Aorta (tissue), 5 donors: ENCODE results near the gene LRFN2. TPM values are rescaled to one million over a fixed set of nuclear protein-coding genes. Genes with fewer than 3 reads are reported as not detected.

Experiments
- ATAC-seq: fragments of 200-7000 bp; cut with Tn5 transposase; one replicate; pipeline ENCODE4 v1.9.1; 2022; ENCODE audit warnings: moderate library complexity; ENCODE audit not compliant: low FRiP score
- DNase-seq, 2 donors: peaks; one replicate each; pipeline ENCODE4 v3.0.0-alpha.2; 2020
- H3K27ac ChIP-seq, 2 donors: one replicate each; pipeline ENCODE4 v1.5.1; 2013; ENCODE audit warnings: low read length in 2 of 2, mild to moderate bottlenecking in 2 of 2, moderate library complexity in 2 of 2, control low read depth in 1 of 2, inconsistent platforms in 1 of 2, low read depth in 1 of 2
- H3K27me3 ChIP-seq, 2 donors: one replicate each; pipeline ENCODE4 v1.6.1; 2013; ENCODE audit warnings: control low read depth in 1 of 2, low read length in 1 of 2, mild to moderate bottlenecking in 1 of 2, moderate library complexity in 1 of 2; ENCODE audit not compliant: insufficient read depth in 2 of 2, control insufficient read depth in 1 of 2
- H3K36me3 ChIP-seq, 2 donors: one replicate each; pipeline ENCODE4 v1.6.1; 2013; ENCODE audit warnings: control low read depth in 1 of 2, low read length in 1 of 2, mild to moderate bottlenecking in 1 of 2; ENCODE audit not compliant: insufficient read depth in 2 of 2, control insufficient read depth in 1 of 2
- H3K4me1 ChIP-seq, 2 donors: one replicate each; pipeline ENCODE4 v1.6.1; 2013; ENCODE audit warnings: low read length in 2 of 2, control low read depth in 1 of 2, mild to moderate bottlenecking in 1 of 2, moderate library complexity in 1 of 2; ENCODE audit not compliant: insufficient read depth in 2 of 2, control insufficient read depth in 1 of 2
- H3K4me3 ChIP-seq, 2 donors: one replicate each; pipeline ENCODE4 v1.5.1; 2013; ENCODE audit warnings: low read length in 2 of 2, control low read depth in 1 of 2, mild to moderate bottlenecking in 1 of 2
- H3K9me3 ChIP-seq: one replicate; pipeline ENCODE4 v1.6.1; 2013; ENCODE audit warnings: mild to moderate bottlenecking, low read length; ENCODE audit not compliant: control insufficient read depth
- WGBS, 2 donors: extraction: QIAGEN DNeasy Blood & Tissue Kit; methylation state at CpG; one replicate each; pipeline ENCODE4 v1.1.7; 2013; 5-methylcytosine and 5-hydroxymethylcytosine counted together
- intact Hi-C, 2 donors: fragments of 100-400 bp; cut with DNase I; formaldehyde crosslinking; loops; one replicate each; pipeline versions ENCODE4 v1.14.2 to v1.15.0; 2022
- polyA plus RNA-seq, 2 donors: library from polyadenylated mRNA; stranded (reverse); fragments of 200-250 nt; gene quantifications; one replicate each; pipeline ENCODE4 v1.2.3, GENCODE V29; 2013
- total RNA-seq, 2 donors: library from RNA; stranded (reverse); fragmentation: NEBNext Ultra II Directional; extraction: Animal tissue kit (Norgen Biotek cat#: 25700); gene quantifications; one replicate each; pipeline ENCODE4 v1.2.1, GENCODE V29; 2021
- donor health status: healthy with polysubstance abuse.
- donor health status: Bipolar disorder and iron deficiency.
- donor health status: DM: no; HTN: no; CAD: no.
- donor health status: DM: no; HTN: no; CAD: no.
- donor health status: DM: yes; HTN: yes; CAD: no.

The LRFN2 gene
- total and polyA plus RNA-seq, 4 donors: not detected

GRCh38 chr6:40441150-40441549 lies 146.0 kb downstream of the LRFN2 start:
- no peak overlapping the region for H3K27ac ChIP-seq
- H3K27me3 ChIP-seq: no peaks in the 10 kb centered on the region
- ATAC-seq: no peak
- no peaks in the 10 kb centered on the region for H3K9me3 ChIP-seq
- WGBS, 2 donors: 83 to 89% methylated on average over 12 of the region's 12 CpGs
- no peaks in the 10 kb centered on the region for H3K4me1 ChIP-seq
- intact Hi-C loops: no loop called here
- DNase-seq: no peak
- H3K36me3 ChIP-seq: no peaks in the 10 kb centered on the region
- H3K4me3 ChIP-seq: no peak overlapping the region

DNA sequence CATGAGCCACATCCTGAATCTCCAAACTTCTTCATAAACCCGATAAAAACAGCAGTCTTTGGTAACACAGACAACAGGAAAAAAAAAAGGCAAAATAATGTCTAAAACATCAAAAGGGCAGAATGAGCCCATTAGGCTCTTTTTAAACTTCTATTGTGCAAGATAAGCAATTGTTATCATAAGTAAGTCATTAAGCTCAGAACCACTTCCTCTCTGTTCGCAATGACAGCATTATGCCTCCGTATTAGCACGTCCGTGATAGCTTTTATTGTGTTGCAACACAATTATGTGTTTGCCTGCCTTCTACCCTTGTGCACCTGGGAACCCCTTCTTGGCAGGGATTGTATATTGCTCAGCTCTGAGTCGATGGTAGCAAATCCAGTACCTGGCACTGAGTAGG lies 147.1 kb downstream of the LRFN2 start:
- Histone ChIP-seq H3K27ac (no peak overlapping the region), H3K4me3 (no peak overlapping the region), H3K27me3 (no peaks in the 10 kb centered on the region), H3K36me3 (no peaks in the 10 kb centered on the region), H3K4me1 (no peaks in the 10 kb centered on the region), H3K9me3 (no peaks in the 10 kb centered on the region)
- DNase-seq (no peak), ATAC-seq (no peak)
- intact Hi-C loops: no loop called here
- 57 to 75% methylated on average over 6 of the region's 6 CpGs for WGBS, 2 donors

- Histone ChIP-seq H3K27ac (no peak overlapping the region), H3K27me3 (no peaks in the 10 kb centered on the region), H3K9me3 (no peaks in the 10 kb centered on the region), H3K4me1 (no peaks in the 10 kb centered on the region), H3K4me3 (no peak overlapping the region), H3K36me3 (no peaks in the 10 kb centered on the region)
- DNase-seq (no peak), ATAC-seq (no peak)
- 76 to 83% methylated on average over 7 of the region's 7 CpGs for WGBS, 2 donors
- intact Hi-C loops: no loop called here
Measured at GRCh38 chr6:40439026-40439800, 148.0 kb downstream of the LRFN2 start.

- no peaks in the 10 kb centered on the region for H3K36me3 ChIP-seq
- no peaks in the 10 kb centered on the region for H3K27me3 ChIP-seq
- DNase-seq (no peak), ATAC-seq (no peak)
- 81 to 84% methylated on average over 6 of the region's 6 CpGs for WGBS, 2 donors
- H3K9me3 ChIP-seq: no peaks in the 10 kb centered on the region
- no peak overlapping the region for H3K4me3 ChIP-seq
- H3K4me1 ChIP-seq: no peaks in the 10 kb centered on the region
- no peak overlapping the region for H3K27ac ChIP-seq
- intact Hi-C loops: no loop called here
Measured at GRCh38 chr6:40438246-40438887, 148.8 kb downstream of the LRFN2 start.

GRCh38 chr6:40437631-40438030 lies 149.5 kb downstream of the LRFN2 start:
- Histone ChIP-seq H3K27me3 (no peaks in the 10 kb centered on the region), H3K27ac (no peak overlapping the region), H3K9me3 (no peaks in the 10 kb centered on the region), H3K4me3 (no peak overlapping the region), H3K4me1 (no peaks in the 10 kb centered on the region), H3K36me3 (no peaks in the 10 kb centered on the region)
- whole genome bisulfite sequencing, 2 donors: 89 to 91% methylated on average over 2 of the region's 2 CpGs
- no peak for ATAC-seq
- DNase-seq: no peak
- intact Hi-C loops: no loop called here

DNA sequence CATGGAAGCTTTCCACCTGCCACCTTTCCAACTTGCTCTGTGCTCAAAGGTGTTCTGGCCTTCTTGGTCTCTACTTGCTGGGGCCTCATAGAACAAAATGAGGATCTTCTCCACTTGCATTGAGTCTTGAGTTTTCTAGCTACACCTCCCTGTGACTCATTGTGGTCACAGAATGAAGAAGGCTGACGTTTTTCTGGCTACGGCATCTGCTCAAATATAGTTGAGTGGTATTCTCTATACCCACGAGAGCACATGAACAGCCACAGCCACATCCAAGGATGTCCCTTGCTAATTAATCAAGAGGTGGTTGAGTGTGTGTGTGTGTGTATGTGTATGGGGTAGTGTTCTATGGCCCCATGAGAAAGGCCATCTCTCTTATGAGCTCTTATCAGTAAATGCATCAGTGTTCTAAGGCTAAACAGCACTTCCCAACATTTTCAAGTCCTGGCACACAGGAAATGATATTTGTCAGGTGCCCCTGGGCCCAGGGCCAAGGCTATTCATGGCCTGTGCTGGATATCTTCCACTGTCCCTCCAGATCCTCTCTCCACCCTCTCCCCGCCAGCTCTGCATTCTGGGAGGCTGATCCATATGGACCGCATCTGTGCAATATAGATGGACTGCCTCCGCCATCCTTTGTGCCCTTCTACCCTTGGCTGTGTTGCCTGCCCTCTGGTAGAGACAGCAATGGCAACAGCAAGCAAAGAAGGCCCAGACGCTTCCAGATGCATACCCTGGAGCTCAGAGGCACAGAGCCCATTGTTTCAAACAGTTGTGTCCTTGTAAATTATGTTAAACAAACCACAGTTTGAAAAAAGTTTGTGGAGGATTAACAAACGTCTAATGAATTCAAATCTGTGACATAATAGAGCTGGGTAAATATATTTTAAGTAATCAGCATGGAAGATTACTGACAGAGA lies 150.2 kb downstream of the LRFN2 start:
- Histone ChIP-seq H3K36me3 (no peaks in the 10 kb centered on the region), H3K4me3 (no peak overlapping the region), H3K27ac (no peak overlapping the region), H3K27me3 (no peaks in the 10 kb centered on the region), H3K9me3 (no peaks in the 10 kb centered on the region), H3K4me1 (no peaks in the 10 kb centered on the region)
- DNase-seq (no peak), ATAC-seq (no peak)
- intact Hi-C loops: no loop called here
- WGBS, 2 donors: 78 to 81% methylated on average over 8 of the region's 8 CpGs

DNA sequence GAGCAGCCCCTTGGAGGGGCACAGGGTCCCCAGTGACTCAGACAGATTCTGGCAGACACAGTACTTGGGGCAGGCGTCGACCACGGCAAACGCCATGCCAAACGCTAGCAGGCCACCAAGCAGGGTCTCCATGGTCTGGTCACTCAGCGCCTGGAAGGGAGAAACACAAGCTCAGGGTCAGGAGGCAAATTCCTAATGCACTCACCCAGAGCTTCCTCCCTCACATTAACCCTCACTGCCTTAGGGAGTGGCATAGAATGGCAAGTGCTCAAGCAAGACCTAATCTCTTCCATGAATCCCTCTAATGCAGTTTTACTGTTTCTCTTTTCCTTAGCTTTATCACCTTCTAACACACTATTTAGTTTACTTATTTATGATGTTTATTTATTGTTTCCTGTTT lies 154.2 kb downstream of the LRFN2 start:
- no peaks in the 10 kb centered on the region for H3K27me3 ChIP-seq
- H3K4me3 ChIP-seq: no peak overlapping the region
- intact Hi-C loops: no loop called here
- DNase-seq: no peak
- H3K27ac ChIP-seq: no peak overlapping the region
- WGBS, 2 donors: 76 to 83% methylated on average over 6 of the region's 6 CpGs
- no peaks in the 10 kb centered on the region for H3K36me3 ChIP-seq
- no peaks in the 10 kb centered on the region for H3K4me1 ChIP-seq
- no peaks in the 10 kb centered on the region for H3K9me3 ChIP-seq
- ATAC-seq: no peak

- WGBS, 2 donors: 91 to 93% methylated on average over 12 of the region's 12 CpGs
- Histone ChIP-seq H3K27ac (no peak overlapping the region), H3K4me3 (no peak overlapping the region), H3K27me3 (no peaks in the 10 kb centered on the region), H3K36me3 (no peaks in the 10 kb centered on the region), H3K9me3 (no peaks in the 10 kb centered on the region), H3K4me1 (no peaks in the 10 kb centered on the region)
- DNase-seq (no peak), ATAC-seq (no peak)
- intact Hi-C loops: no loop called here
Measured at GRCh38 chr6:40431706-40432105, 155.5 kb downstream of the LRFN2 start.
